ENCODE measurements around the gene LPP.

The LPP gene

GRCh38 chr3:188589071-188589470 is 435.1 kb downstream of the LPP start:
- Histone ChIP-seq H3K27me3 (ENCODE audit: insufficient read depth, poor library complexity, severe bottlenecking) (no peaks in the 10 kb centered on the region), H3K4me3 (replicated peaks; ENCODE audit: insufficient read depth, low read length) (peak overlapping the region; percentile 20; the same call in 1 of the 2 replicates), H3K27ac (replicated peaks) (peak overlapping the region; percentile 62)
- peak; percentile 91 for TF ChIP-seq SPI1 (IDR thresholded peaks at IDR 0.05; ENCODE audit: borderline replicate concordance, low read depth)
- no peak for TF ChIP-seq POLR2AphosphoS5 (IDR thresholded peaks at IDR 0.05; ENCODE audit: low read depth)
- TF ChIP-seq CTCF (IDR thresholded peaks at IDR 0.05; ENCODE audit: insufficient read depth, low read length): no peak
- TF ChIP-seq REST (IDR thresholded peaks at IDR 0.05; ENCODE audit: insufficient replicate concordance, low read depth): no peak
- DNase-seq (ENCODE audit: low read depth in 1 of 2, low spot score in 1 of 2): peak in 1 of 2 experiments; percentile 48

DNA sequence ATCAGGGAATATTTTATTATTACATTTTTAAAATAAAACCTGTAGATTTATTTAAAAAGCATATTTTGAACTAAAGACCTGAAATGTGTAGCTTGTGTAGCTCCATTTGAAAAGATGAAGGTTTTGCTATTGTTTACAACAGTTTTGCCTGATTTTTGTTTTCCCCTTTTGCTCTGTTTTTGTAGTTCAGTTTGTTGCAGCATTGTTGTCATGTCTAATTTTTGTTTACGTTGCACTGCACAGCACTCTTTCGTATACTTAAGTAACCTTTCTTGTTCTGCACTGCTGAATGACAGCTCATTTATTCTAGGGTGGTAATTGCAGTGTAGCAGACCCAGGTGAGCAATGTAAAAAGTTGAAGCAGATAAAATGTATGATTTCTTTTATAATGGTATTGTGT is 435.8 kb downstream of the LPP start:
- Histone ChIP-seq H3K27me3 (ENCODE audit: insufficient read depth, poor library complexity, severe bottlenecking) (no peaks in the 10 kb centered on the region), H3K4me3 (replicated peaks; ENCODE audit: insufficient read depth, low read length) (no peak overlapping the region), H3K27ac (replicated peaks) (peak overlapping the region; percentile 62)
- TF ChIP-seq POLR2AphosphoS5 (IDR thresholded peaks at IDR 0.05; ENCODE audit: low read depth): no peak
- TF ChIP-seq GABPA (IDR thresholded peaks at IDR 0.05; ENCODE audit: low read depth): no peak
- TF ChIP-seq REST (IDR thresholded peaks at IDR 0.05; ENCODE audit: insufficient replicate concordance, low read depth): no peak
- TF ChIP-seq SPI1 (IDR thresholded peaks at IDR 0.05; ENCODE audit: borderline replicate concordance, low read depth): no peak
- TF ChIP-seq CTCF (IDR thresholded peaks at IDR 0.05; ENCODE audit: insufficient read depth, low read length): no peak
- no peak for DNase-seq (ENCODE audit: low read depth in 1 of 2, low spot score in 1 of 2)

DNA sequence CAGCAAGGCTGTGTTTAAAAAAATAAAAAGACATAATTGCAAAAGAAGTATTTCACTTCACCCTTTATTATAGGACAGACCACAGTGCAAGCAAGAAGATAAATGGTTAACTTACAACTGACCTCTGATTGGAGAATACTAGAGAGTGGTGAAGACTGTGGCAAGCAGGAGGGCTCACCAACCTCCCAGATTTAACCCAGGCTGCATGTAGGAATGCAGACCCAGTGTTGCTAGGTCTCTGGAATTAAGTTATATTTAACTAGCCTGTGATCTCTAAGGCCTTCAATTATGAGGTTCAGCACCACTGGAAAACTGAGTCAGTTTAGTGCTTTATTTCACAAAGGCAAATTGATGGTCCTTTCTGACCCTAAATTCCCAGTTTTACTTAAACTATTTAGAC is 436.6 kb downstream of the LPP start:
- no peak overlapping the region for H3K27ac ChIP-seq (replicated peaks)
- H3K4me3 ChIP-seq (replicated peaks; ENCODE audit: insufficient read depth, low read length): no peak overlapping the region
- TF ChIP-seq GABPA (IDR thresholded peaks at IDR 0.05; ENCODE audit: low read depth): no peak
- no peak for TF ChIP-seq CTCF (IDR thresholded peaks at IDR 0.05; ENCODE audit: insufficient read depth, low read length)
- TF ChIP-seq SPI1 (IDR thresholded peaks at IDR 0.05; ENCODE audit: borderline replicate concordance, low read depth): no peak
- TF ChIP-seq POLR2AphosphoS5 (IDR thresholded peaks at IDR 0.05; ENCODE audit: low read depth): no peak
- no peak for TF ChIP-seq REST (IDR thresholded peaks at IDR 0.05; ENCODE audit: insufficient replicate concordance, low read depth)
- H3K27me3 ChIP-seq (ENCODE audit: insufficient read depth, poor library complexity, severe bottlenecking): no peaks in the 10 kb centered on the region
- DNase-seq (ENCODE audit: low read depth in 1 of 2, low spot score in 1 of 2): no peak
